GM12878 (cell line): ENCODE data around the gene C22orf31. TPM values are rescaled to one million over a fixed set of nuclear protein-coding genes. Genes with fewer than 3 reads are reported as not detected.

Experiments used
- ATAC-seq: fragments of 200-7000 bp; cut with Tn5 transposase; 3 replicates; pipeline ENCODE4 v1.9.1; 2020; ENCODE audit warnings: mild to moderate bottlenecking, moderate library complexity
- BruUV-seq: library from RNA; stranded (reverse); fragments of 400-500 nt; replicated peaks from 2 replicates; lab custom pipeline; 2021; lab: Mats Ljungman, UMichigan
- CTCF ChIA-PET: fragments of 300-600 bp; sonication (Branson Sonifier 250); formaldehyde crosslinking; extraction: SDS; loops from one replicate; lab custom pipeline; 2021; ENCODE audit warnings: inconsistent platforms; lab: Yijun Ruan, JAX
- POLR2A ChIA-PET: fragments of 350-600 bp; formaldehyde crosslinking; extraction: SDS; loops from one replicate; lab custom pipeline; 2021; ENCODE audit warnings: inconsistent platforms; lab: Charles Lee
- RAD21 ChIA-PET: fragments of 300-600 bp; sonication (Branson Sonifier 250); formaldehyde crosslinking; loops from one replicate; lab custom pipeline; 2023; ENCODE audit warnings: antibody characterized with exemption; ENCODE audit not compliant: unreplicated experiment; lab: Charles Lee
- SMC1A ChIA-PET: fragments of 300-600 bp; sonication (Branson Sonifier 250); formaldehyde crosslinking; loops from one replicate; lab custom pipeline; 2023; ENCODE audit not compliant: unreplicated experiment, uncharacterized antibody; lab: Charles Lee
- DNase-seq: peaks from one replicate; pipeline ENCODE4 v3.0.0-alpha.2; 2011; ENCODE audit warnings: low read depth, low spot score
- FAIRE-seq: peaks from 3 replicates; lab custom pipeline; 2011; peaks lifted over from hg19 to GRCh38; lab: Jason Lieb, UNC
- H2AFZ ChIP-seq: 2 replicates; pipeline ENCODE4 v1.6.0; 2011; ENCODE audit warnings: low read depth, low read length, control low read depth; ENCODE audit not compliant: control insufficient read depth
- H3K27ac ChIP-seq: 2 replicates; pipeline ENCODE4 v1.5.1; 2011; ENCODE audit warnings: control low read depth; ENCODE audit not compliant: control insufficient read depth, insufficient read depth
- H3K27me3 ChIP-seq, 2 experiments: replicated peaks in 1 of 2; 2 replicates each; pipeline versions ENCODE4 v1.6.0 to v1.6.1; 2011; ENCODE audit warnings: low read length in 1 of 2; ENCODE audit not compliant: control insufficient read depth in 2 of 2, insufficient read depth in 2 of 2
- H3K36me3 ChIP-seq, 2 experiments: 2 replicates each; pipeline ENCODE4 v1.5.1; 2011; ENCODE audit warnings: low read length in 1 of 2; ENCODE audit not compliant: control insufficient read depth in 2 of 2, insufficient read depth in 2 of 2
- H3K4me1 ChIP-seq: 2 replicates; pipeline ENCODE4 v1.6.1; 2011; ENCODE audit warnings: mild to moderate bottlenecking, low read length, moderate library complexity, mixed read lengths; ENCODE audit not compliant: control insufficient read depth, insufficient read depth
- H3K4me2 ChIP-seq: 2 replicates; pipeline ENCODE4 v1.6.0; 2011; ENCODE audit warnings: control low read depth; ENCODE audit not compliant: control insufficient read depth, insufficient read depth
- H3K4me3 ChIP-seq: fragments of 200-600 bp; sonication (generic); 2 replicates; pipeline ENCODE4 v1.5.1; 2016
- H3K79me2 ChIP-seq: 2 replicates; pipeline ENCODE4 v1.6.0; 2011; ENCODE audit warnings: low read length; ENCODE audit not compliant: control insufficient read depth, insufficient read depth
- H3K9ac ChIP-seq: 2 replicates; pipeline ENCODE4 v1.8.0; 2011; ENCODE audit warnings: low read length, control low read depth, mixed read lengths; ENCODE audit not compliant: control insufficient read depth, insufficient read depth
- H3K9me3 ChIP-seq: replicated peaks from 3 replicates; pipeline ENCODE4 v1.5.1; 2011; ENCODE audit warnings: mild to moderate bottlenecking, low read length; ENCODE audit not compliant: control insufficient read depth, insufficient read depth
- H4K20me1 ChIP-seq: 2 replicates; pipeline ENCODE4 v1.6.0; 2011; ENCODE audit not compliant: control insufficient read depth, insufficient read depth
- EGR1 ChIP-seq, 2 experiments: IDR thresholded peaks; 1 replicate in 1 of 2; 2 replicates in 1 of 2; pipeline ENCODE4 v1.6.1; 2011 to 2012; ENCODE audit warnings: low read depth in 2 of 2, low read length in 2 of 2, borderline replicate concordance in 1 of 2, mild to moderate bottlenecking in 1 of 2, moderate library complexity in 1 of 2
- IKZF1 ChIP-seq: fragments of 450-650 bp; conservative IDR thresholded peaks from 2 replicates; pipeline ENCODE4 v1.6.1; 2017; ENCODE audit warnings: antibody characterized with exemption, mild to moderate bottlenecking
- LARP7 ChIP-seq: fragments of 450-650 bp; IDR thresholded peaks from 2 replicates; pipeline ENCODE4 v1.6.1; 2017; ENCODE audit warnings: mild to moderate bottlenecking
- MYC ChIP-seq: IDR thresholded peaks from 2 replicates; pipeline ENCODE4 v1.6.1; 2011; ENCODE audit warnings: mild to moderate bottlenecking, low read length, moderate library complexity, inconsistent platforms; ENCODE audit not compliant: insufficient read depth, insufficient replicate concordance, insufficient read length, severe bottlenecking
- USF1 ChIP-seq: IDR thresholded peaks from 2 replicates; pipeline ENCODE4 v1.6.1; 2011; ENCODE audit warnings: borderline replicate concordance, low read depth, mild to moderate bottlenecking, moderate library complexity, mixed read lengths, low read length; ENCODE audit not compliant: insufficient read depth; ENCODE audit errors: extremely low read length
- WGBS: methylation state at CpG from one replicate; pipeline ENCODE4 v1.1.6; 2016; ENCODE audit warnings: low lambda C conversion rate; ENCODE audit not compliant: insufficient replicate concordance, insufficient coverage; ENCODE audit errors: missing lambda C conversion rate; 5-methylcytosine and 5-hydroxymethylcytosine counted together
- in situ Hi-C: fragments of 300-500 bp; cut with MboI; formaldehyde crosslinking; loops from 9 replicates; pipeline ENCODE4 v1.14.3; 2018; ENCODE audit warnings: mixed read lengths
- intact Hi-C: fragments of 100-400 bp; cut with micrococcal nuclease; formaldehyde crosslinking; loops from one replicate; pipeline ENCODE4 v1.14.2; 2022; ENCODE audit not compliant: unreplicated experiment
- polyA plus RNA-seq, 11 experiments: library from polyadenylated mRNA; depleted of rRNA in 4 of 11; unstranded in 6 of 11; stranded (reverse) in 5 of 11; fragments of >200 nt; fragmentation: Nextera tagmentation in 4 of 11; fragmentation: Illumina TruSeq in 1 of 11; extraction: Ambion mirVana in 4 of 11; extraction: Trizol in 1 of 11; gene quantifications; 1 replicate in 1 of 11; 2 replicates in 10 of 11; pipeline versions ENCODE4 v1.2.1 to v1.2.3, GENCODE V29; 2011 to 2016; ENCODE audit warnings: inconsistent platforms in 2 of 11, missing spikeins in 2 of 11, low read depth in 1 of 11
- total RNA-seq, 4 experiments: library from RNA; depleted of rRNA in 3 of 4; stranded (reverse); fragments of >200 nt in 3 of 4; fragmentation: Illumina TruSeq in 1 of 4; extraction: Trizol in 1 of 4; gene quantifications; 2 replicates each; pipeline versions ENCODE4 v1.2.1 to v1.2.3, GENCODE V29; 2013 to 2021

C22orf31 gene
- total and polyA plus RNA-seq, 10 of the 15 experiments (the other 5 are each of a cell fraction or from before 2014, with no cell fraction given) = not detected

GRCh38 chr22:29078869-29079207, 17.2 kb upstream of the C22orf31 start:
- Histone ChIP-seq H3K9me3 (no peaks in the 10 kb centered on the region), H3K9ac (no peak overlapping the region), H3K27ac (no peak overlapping the region), H3K36me3 (no peaks in the 10 kb centered on the region), H2AFZ (no peak overlapping the region), H3K4me3 (no peak overlapping the region), H3K4me2 (no peak overlapping the region), H3K27me3 (peaks cover 2 to 9% of the 10 kb centered on the region in 2 experiments; a peak in 3 of 4 replicates), H3K79me2 (no peaks in the 10 kb centered on the region), H3K4me1 (0 out of 2 replicates have a peak, but pooled peaks cover 2% of the 10 kb centered on the region), H4K20me1 (no peaks in the 10 kb centered on the region)
- FAIRE-seq (no peak), DNase-seq (no peak), ATAC-seq (no peak)
- RAD21 ChIA-PET = interaction anchor here (1.7 kb wide), 1 partner anchor 75 kb away, joined by 4 read pairs; no protein-coding TSS in a partner anchor
- BruUV-seq = no TSS peak
- intact Hi-C loops (loop anchor here (5.0 kb wide), 2 partner anchors 73 to 123 kb away; no protein-coding TSS in a partner anchor), in situ Hi-C loops (no loop called here)
- POLR2A ChIA-PET = interaction anchor here (0.6 kb wide), 3 partner anchors 33 to 107 kb away, joined by 3 read pairs; no protein-coding TSS in a partner anchor
- no peak for TF ChIP-seq EGR1 (IDR thresholded peaks at IDR 0.05; ENCODE audit: borderline replicate concordance in 1 of 2, low read depth in 2 of 2, low read length in 2 of 2)
- TF ChIP-seq USF1 = no peak
- TF ChIP-seq LARP7 = no peak
- TF ChIP-seq MYC = no peak
- TF ChIP-seq IKZF1 = no peak
- SMC1A ChIA-PET = interaction anchor here (1.1 to 2.1 kb wide), 3 partner anchors 75 to 231 kb away, joined by 4 to 5 read pairs (median 4); no protein-coding TSS in a partner anchor
- CTCF ChIA-PET = interaction anchor here (0.6 to 3.2 kb wide), 4 partner anchors 26 to 318 kb away, joined by 3 to 14 read pairs (median 4); no protein-coding TSS in a partner anchor
- 53% methylated on average over 6 of the region's 6 CpGs for WGBS
